CD4-positive, alpha-beta T cell treated with Interleukin-6 at 100 ng/mL for 8 hours (primary cell): ENCODE measurements around the gene SVOPL.
"Not testable (repeated sequence)": the region's sequence is repeated elsewhere in the genome, so short reads cannot be mapped to it uniquely, and the experiment has no call there.

Experiments
- DNase-seq: peaks from one replicate; pipeline ENCODE4 v3.0.0-alpha.2; 2020; ENCODE audit warnings: mixed read lengths, low spot score

SVOPL gene

GRCh38 chr7:138700857-138701536, at the start of gene SVOPL:
SVOPL (minus strand) TSS chr7:138701362; CDS start chr7:138679045, 22,317 bp downstream.
- DNase-seq: no peak

- DNase-seq: no peak
Observed at GRCh38 chr7:138750473-138750872, 49.3 kb upstream of the SVOPL start.

GRCh38 chr7:138749960-138750359, 48.8 kb upstream of the SVOPL start:
- DNase-seq: no peak

- no peak for DNase-seq
Observed at GRCh38 chr7:138748666-138749065, 47.5 kb upstream of the SVOPL start.

- DNase-seq: no peak
Observed at GRCh38 chr7:138746073-138746472, 44.9 kb upstream of the SVOPL start.

GRCh38 chr7:138745189-138745588, 44.0 kb upstream of the SVOPL start:
- no peak for DNase-seq

- no peak for DNase-seq
Observed at GRCh38 chr7:138741453-138741735, 40.2 kb upstream of the SVOPL start.

- DNase-seq: no peak
Observed at GRCh38 chr7:138739859-138740258, 38.7 kb upstream of the SVOPL start.

- DNase-seq: peak; percentile 84
Observed at GRCh38 chr7:138738551-138739335, 37.6 kb upstream of the SVOPL start.

GRCh38 chr7:138738114-138738513, 37.0 kb upstream of the SVOPL start:
- DNase-seq: no peak

GRCh38 chr7:138735399-138735798, 34.2 kb upstream of the SVOPL start:
- no peak for DNase-seq

GRCh38 chr7:138731733-138732132, 30.6 kb upstream of the SVOPL start:
- not testable (repeated sequence) for DNase-seq

GRCh38 chr7:138729444-138729843, 28.3 kb upstream of the SVOPL start:
- DNase-seq: no peak

GRCh38 chr7:138727336-138728099, 26.4 kb upstream of the SVOPL start:
- no peak for DNase-seq

GRCh38 chr7:138726288-138726687, 25.1 kb upstream of the SVOPL start:
- DNase-seq: no peak

- DNase-seq: no peak
Observed at GRCh38 chr7:138720286-138720685, 19.1 kb upstream of the SVOPL start.

- no peak for DNase-seq
Observed at GRCh38 chr7:138716889-138717288, 15.7 kb upstream of the SVOPL start.

GRCh38 chr7:138713191-138713590, 12.0 kb upstream of the SVOPL start:
- DNase-seq: no peak

GRCh38 chr7:138712652-138713051, 11.5 kb upstream of the SVOPL start:
- no peak for DNase-seq

GRCh38 chr7:138710536-138711385, 9.6 kb upstream of the SVOPL start:
- no peak for DNase-seq

- no peak for DNase-seq
Observed at GRCh38 chr7:138705167-138705566, 4.0 kb upstream of the SVOPL start.

GRCh38 chr7:138701537-138701923, 368 bp upstream of the SVOPL start:
- no peak for DNase-seq
